BE2C (cell line): ENCODE measurements around the gene ERG.

ENCODE experiments used
- DNase-seq: peaks from one replicate; pipeline ENCODE4 v3.0.0-alpha.2; 2020
- H3K27me3 ChIP-seq: fragments of 250-450 bp; sonication (Bioruptor Pico); 2 replicates; pipeline ENCODE4 v1.5.1; 2020; ENCODE audit warnings: mild to moderate bottlenecking
- H3K36me3 ChIP-seq: fragments of 250-450 bp; sonication (Bioruptor Pico); 2 replicates; pipeline ENCODE4 v1.5.1; 2020; ENCODE audit warnings: mild to moderate bottlenecking
- H3K4me1 ChIP-seq: fragments of 250-450 bp; sonication (Bioruptor Pico); 2 replicates; pipeline ENCODE4 v1.5.1; 2020
- H3K4me3 ChIP-seq: 2 replicates; pipeline ENCODE4 v1.5.1; 2011; ENCODE audit warnings: low read depth, low read length
- H3K9me3 ChIP-seq: fragments of 250-450 bp; sonication (Bioruptor Pico); 2 replicates; pipeline ENCODE4 v1.5.1; 2020
- TF ChIP-seq, protein P1 (sequence below): IDR thresholded peaks from 2 replicates; pipeline ENCODE4 v1.5.1; 2012; ENCODE audit warnings: mild to moderate bottlenecking, low read depth, low read length

Gene ERG

DNA sequence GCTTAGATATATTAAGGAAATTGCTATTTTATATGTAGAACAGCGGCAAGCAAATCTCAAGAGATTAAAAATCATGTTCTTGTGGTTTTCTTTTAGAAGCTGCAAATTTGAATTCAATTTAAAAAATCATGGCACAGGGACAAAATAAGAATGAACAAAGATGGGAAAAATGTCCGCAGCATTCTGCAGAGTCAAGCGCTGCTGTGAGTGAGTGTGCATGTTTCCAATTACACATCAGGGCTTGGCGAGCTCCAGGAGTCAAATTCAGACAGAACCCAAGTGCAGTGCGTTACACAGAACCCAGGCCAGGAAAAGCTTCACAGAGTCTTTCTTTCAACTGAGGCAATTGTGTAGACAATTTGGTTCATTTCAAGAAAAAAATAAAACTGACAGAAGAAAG, 33.3 kb upstream of the ERG start:
- Histone ChIP-seq H3K4me3 (no peak overlapping the region), H3K36me3 (no peaks in the 10 kb centered on the region), H3K4me1 (no peaks in the 10 kb centered on the region), H3K27me3 (no peaks in the 10 kb centered on the region), H3K9me3 (no peaks in the 10 kb centered on the region)
- TF ChIP-seq, protein P1, sequence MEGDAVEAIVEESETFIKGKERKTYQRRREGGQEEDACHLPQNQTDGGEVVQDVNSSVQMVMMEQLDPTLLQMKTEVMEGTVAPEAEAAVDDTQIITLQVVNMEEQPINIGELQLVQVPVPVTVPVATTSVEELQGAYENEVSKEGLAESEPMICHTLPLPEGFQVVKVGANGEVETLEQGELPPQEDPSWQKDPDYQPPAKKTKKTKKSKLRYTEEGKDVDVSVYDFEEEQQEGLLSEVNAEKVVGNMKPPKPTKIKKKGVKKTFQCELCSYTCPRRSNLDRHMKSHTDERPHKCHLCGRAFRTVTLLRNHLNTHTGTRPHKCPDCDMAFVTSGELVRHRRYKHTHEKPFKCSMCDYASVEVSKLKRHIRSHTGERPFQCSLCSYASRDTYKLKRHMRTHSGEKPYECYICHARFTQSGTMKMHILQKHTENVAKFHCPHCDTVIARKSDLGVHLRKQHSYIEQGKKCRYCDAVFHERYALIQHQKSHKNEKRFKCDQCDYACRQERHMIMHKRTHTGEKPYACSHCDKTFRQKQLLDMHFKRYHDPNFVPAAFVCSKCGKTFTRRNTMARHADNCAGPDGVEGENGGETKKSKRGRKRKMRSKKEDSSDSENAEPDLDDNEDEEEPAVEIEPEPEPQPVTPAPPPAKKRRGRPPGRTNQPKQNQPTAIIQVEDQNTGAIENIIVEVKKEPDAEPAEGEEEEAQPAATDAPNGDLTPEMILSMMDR = no peak
- DNase-seq = no peak

DNA sequence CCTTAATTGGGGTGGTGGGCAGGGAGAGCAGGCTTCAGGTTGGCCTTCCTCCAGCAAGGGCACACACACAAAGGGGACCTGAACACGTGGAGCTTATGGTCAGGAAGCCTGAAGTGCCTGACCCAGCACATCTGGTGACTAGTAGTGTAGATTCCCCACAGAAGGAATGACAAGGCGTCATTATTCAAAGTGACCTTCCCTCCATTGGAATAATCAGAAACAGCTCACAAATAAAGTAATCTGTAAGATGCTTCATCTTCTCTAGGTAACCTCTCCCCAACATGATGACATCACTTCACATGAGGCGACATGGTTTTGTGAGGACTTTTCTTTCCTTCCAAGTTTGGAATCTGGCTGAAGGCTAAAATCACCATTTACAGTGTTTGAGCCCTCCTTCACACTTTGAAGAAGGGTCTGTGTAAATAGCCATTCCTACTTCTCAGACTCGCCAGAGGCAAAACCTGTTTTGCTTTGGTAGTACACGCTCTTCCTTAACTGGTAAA, 32.8 kb upstream of the ERG start:
- H3K4me3 ChIP-seq = no peak overlapping the region
- no peaks in the 10 kb centered on the region for H3K4me1 ChIP-seq
- no peaks in the 10 kb centered on the region for H3K36me3 ChIP-seq
- TF ChIP-seq, protein P1 = no peak
- no peaks in the 10 kb centered on the region for H3K27me3 ChIP-seq
- H3K9me3 ChIP-seq = no peaks in the 10 kb centered on the region
- DNase-seq = no peak

DNA sequence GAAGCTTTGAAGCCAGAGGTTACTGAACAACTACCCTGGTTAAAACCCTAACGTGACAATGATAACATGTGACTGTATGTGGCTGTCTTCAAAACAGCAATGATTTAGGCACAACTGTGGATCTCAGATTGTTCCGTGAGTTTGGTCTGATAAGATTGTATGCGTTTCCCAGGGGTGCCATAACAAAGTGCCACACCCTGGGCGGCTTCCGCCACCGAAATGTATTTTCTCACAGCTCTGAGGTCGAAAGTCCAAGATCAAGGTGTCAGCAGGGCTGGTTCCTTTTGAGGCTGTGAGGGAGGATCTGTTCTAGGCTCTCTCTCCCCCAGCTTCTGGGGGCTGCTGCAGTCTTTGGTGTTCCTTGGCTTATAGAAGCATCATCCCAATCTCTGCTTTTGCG, 29.5 kb upstream of the ERG start:
- H3K9me3 ChIP-seq = no peaks in the 10 kb centered on the region
- H3K36me3 ChIP-seq = no peaks in the 10 kb centered on the region
- no peaks in the 10 kb centered on the region; the same call in 1 of the 2 replicates for H3K27me3 ChIP-seq
- no peaks in the 10 kb centered on the region for H3K4me1 ChIP-seq
- H3K4me3 ChIP-seq = no peak overlapping the region
- DNase-seq = no peak
- TF ChIP-seq, protein P1 = no peak

DNA sequence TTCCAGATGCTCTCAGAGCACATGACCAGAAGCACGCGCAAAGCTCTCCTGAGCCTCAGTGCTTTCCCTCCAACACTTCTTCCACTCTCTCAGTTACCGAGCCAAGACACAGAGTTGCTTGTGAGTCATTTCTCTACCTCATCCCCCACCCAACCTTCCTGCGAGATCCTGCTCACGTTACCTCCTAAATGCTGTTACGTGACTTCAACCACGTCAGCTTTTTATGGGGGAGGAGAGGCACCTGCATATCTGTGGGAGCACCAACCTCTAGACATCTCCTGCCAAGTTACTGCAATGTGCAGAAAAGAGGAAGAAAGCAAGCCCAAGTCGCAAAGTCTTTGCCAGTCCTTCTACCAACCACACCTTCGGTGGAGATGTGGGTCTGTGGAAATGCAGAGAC, 27.2 kb upstream of the ERG start:
- no peak for DNase-seq

DNA sequence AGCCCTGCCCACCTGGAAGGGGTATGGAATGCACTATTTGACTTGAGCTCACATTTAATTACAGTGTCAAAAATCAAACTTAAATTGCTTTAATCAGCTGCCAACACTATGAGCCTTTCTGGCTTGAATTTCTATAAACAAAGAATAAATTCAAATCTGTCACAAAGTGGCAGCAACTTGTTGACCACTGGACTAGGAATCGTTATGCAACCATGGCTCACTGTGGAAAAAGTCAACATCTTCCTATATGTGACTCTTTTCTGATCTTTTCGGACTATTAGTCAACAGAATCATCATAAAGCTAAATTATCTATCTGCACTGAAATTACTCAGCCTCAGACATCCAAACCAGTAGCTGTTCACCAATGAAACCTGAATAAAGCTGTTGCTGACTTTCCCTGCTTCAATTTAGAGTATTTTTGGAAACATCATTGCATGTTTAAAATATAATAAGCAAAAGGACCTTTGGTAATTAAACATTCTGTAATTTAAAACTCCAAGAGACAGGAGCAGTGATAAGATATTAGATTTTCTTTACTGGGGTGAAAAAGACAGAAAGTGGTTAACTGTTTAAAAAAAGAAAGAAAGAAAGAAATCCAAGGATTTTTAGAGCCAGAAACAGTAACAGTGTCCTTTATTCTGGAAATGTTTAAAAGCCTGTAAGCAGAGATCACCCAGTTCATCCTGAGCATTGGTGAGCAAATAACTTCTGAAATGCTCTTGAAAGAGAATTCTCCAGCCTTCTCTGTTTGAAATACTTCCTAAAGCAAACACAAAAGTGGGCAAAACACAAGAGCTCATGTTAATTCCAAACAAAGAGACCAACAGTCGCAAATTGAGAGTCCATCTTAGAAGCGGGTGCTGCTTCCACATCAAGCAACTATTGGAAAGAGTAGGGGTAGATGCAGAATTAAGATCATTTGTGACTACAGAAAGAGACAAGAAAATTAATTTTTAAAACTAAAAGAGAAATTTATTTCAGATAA, 26.2 kb upstream of the ERG start:
- no peaks in the 10 kb centered on the region for H3K4me1 ChIP-seq
- DNase-seq = no peak
- H3K9me3 ChIP-seq = no peaks in the 10 kb centered on the region
- no peaks in the 10 kb centered on the region; the same call in 1 of the 2 replicates for H3K27me3 ChIP-seq
- no peaks in the 10 kb centered on the region for H3K36me3 ChIP-seq
- TF ChIP-seq, protein P1 = no peak
- no peak overlapping the region for H3K4me3 ChIP-seq

More for the DNA sequence above, 27.2 kb upstream of the ERG start:
- Histone ChIP-seq H3K4me3 (no peak overlapping the region), H3K36me3 (no peaks in the 10 kb centered on the region), H3K27me3 (no peaks in the 10 kb centered on the region; the same call in 1 of the 2 replicates), H3K9me3 (no peaks in the 10 kb centered on the region), H3K4me1 (no peaks in the 10 kb centered on the region)
- TF ChIP-seq, protein P1 = no peak

DNA sequence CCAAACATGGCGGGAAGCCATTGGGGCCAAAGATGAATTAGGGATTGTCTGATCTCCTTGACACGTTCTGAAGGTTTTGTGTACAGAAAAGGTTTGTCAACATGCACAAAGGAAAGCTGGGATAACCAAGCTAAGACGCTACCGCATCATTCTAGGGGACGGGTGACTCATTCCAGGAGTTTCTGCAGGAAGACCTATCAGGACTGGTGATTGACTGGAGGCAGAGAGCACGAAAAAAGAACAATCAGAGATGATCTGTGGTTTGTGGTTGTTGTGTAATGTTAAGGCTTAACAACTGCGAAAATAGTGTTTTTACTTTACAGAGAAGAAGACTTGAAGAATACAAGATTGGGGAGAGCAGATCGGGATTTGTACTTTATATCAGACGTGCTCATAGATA, 22.2 kb upstream of the ERG start:
- Histone ChIP-seq H3K36me3 (no peaks in the 10 kb centered on the region), H3K4me3 (no peak overlapping the region), H3K4me1 (no peaks in the 10 kb centered on the region), H3K27me3 (no peaks in the 10 kb centered on the region; the same call in 1 of the 2 replicates), H3K9me3 (no peaks in the 10 kb centered on the region)
- no peak for DNase-seq
- TF ChIP-seq, protein P1 = no peak
